HepG2 (cell line): ENCODE measurements around the gene KIF2C. TPM values are rescaled to one million over a fixed set of nuclear protein-coding genes. Genes with fewer than 3 reads are reported as not detected.

Source experiments
- AHR ChIP-seq: IDR thresholded peaks from 2 replicates; pipeline ENCODE4 v1.6.1; 2018; ENCODE audit warnings: missing genetic modification reagents, missing compliant biosample characterization
- ARID2 ChIP-seq: sonication (generic); formaldehyde crosslinking; IDR thresholded peaks from 2 replicates; pipeline ENCODE4 v1.8.1; 2022; ENCODE audit warnings: mild to moderate bottlenecking, missing genetic modification reagents, borderline replicate concordance
- FUBP1 ChIP-seq: sonication (generic); formaldehyde crosslinking; IDR thresholded peaks from 2 replicates; pipeline ENCODE4 v1.5.1; 2020; ENCODE audit warnings: missing genetic modification reagents, mild to moderate bottlenecking, borderline replicate concordance
- GABPA ChIP-seq, 2 experiments: IDR thresholded peaks; 2 replicates each; pipeline ENCODE4 v1.6.1; 2011 to 2016; ENCODE audit warnings: low read depth in 2 of 2, low read length in 1 of 2, missing biosample characterization in 1 of 2, missing genetic modification characterization in 1 of 2
- NCOA2 ChIP-seq: sonication (generic); formaldehyde crosslinking; IDR thresholded peaks from 2 replicates; pipeline ENCODE4 v1.8.0; 2022; ENCODE audit warnings: inconsistent platforms
- NFKB2 ChIP-seq: sonication (generic); formaldehyde crosslinking; IDR thresholded peaks from 2 replicates; pipeline ENCODE4 v1.4.0; 2020; ENCODE audit warnings: missing genetic modification reagents, borderline replicate concordance
- PLSCR1 ChIP-seq: sonication (generic); formaldehyde crosslinking; IDR thresholded peaks from 2 replicates; pipeline ENCODE4 v1.5.0; 2020; ENCODE audit warnings: missing genetic modification reagents, mild to moderate bottlenecking, borderline replicate concordance
- RNF2 ChIP-seq: fragments of 450-650 bp; conservative IDR thresholded peaks from 2 replicates; pipeline ENCODE4 v1.6.1; 2016; ENCODE audit warnings: low read depth
- SYNCRIP ChIP-seq: fragments of 200-400 bp; formaldehyde crosslinking; IDR thresholded peaks from 2 replicates; pipeline ENCODE4 v1.6.1; 2018; ENCODE audit warnings: mild to moderate bottlenecking, low read depth, low read length; ENCODE audit not compliant: insufficient read depth
- TFDP2 ChIP-seq: sonication (generic); formaldehyde crosslinking; IDR thresholded peaks from 2 replicates; pipeline ENCODE4 v1.4.0; 2020; ENCODE audit warnings: missing genetic modification reagents
- ZBTB38 ChIP-seq: sonication (generic); formaldehyde crosslinking; IDR thresholded peaks from 2 replicates; pipeline ENCODE4 v1.5.1; 2020; ENCODE audit warnings: mild to moderate bottlenecking, missing genetic modification reagents
- ZHX1 ChIP-seq: sonication (generic); formaldehyde crosslinking; IDR thresholded peaks from 2 replicates; pipeline ENCODE4 v1.8.1; 2022; ENCODE audit warnings: low read depth, mild to moderate bottlenecking, missing genetic modification reagents
- ZNF333 ChIP-seq: sonication (generic); formaldehyde crosslinking; IDR thresholded peaks from 2 replicates; pipeline ENCODE4 v1.4.0; 2020; ENCODE audit warnings: mild to moderate bottlenecking, missing genetic modification reagents, borderline replicate concordance
- ZNF34 ChIP-seq: sonication (generic); formaldehyde crosslinking; IDR thresholded peaks from 2 replicates; pipeline ENCODE4 v1.4.0; 2020; ENCODE audit warnings: mild to moderate bottlenecking, missing genetic modification reagents, borderline replicate concordance
- ZNF362 ChIP-seq: sonication (generic); formaldehyde crosslinking; IDR thresholded peaks from 2 replicates; pipeline ENCODE4 v1.4.0; 2020; ENCODE audit warnings: missing genetic modification reagents, mild to moderate bottlenecking, borderline replicate concordance
- ZNF547 ChIP-seq: sonication (generic); formaldehyde crosslinking; IDR thresholded peaks from 2 replicates; pipeline ENCODE4 v1.5.1; 2020; ENCODE audit warnings: mild to moderate bottlenecking, missing genetic modification reagents
- ZNF557 ChIP-seq: sonication (generic); formaldehyde crosslinking; IDR thresholded peaks from 2 replicates; pipeline ENCODE4 v1.4.0; 2020; ENCODE audit warnings: missing genetic modification reagents
- ZNF580 ChIP-seq: IDR thresholded peaks from 2 replicates; pipeline ENCODE4 v1.6.1; 2016; ENCODE audit warnings: low read depth, borderline replicate concordance
- polyA plus RNA-seq, 8 experiments: library from polyadenylated mRNA; depleted of rRNA in 3 of 8; stranded (reverse) in 7 of 8; unstranded in 1 of 8; fragments of >200 nt; fragmentation: Illumina TruSeq in 4 of 8; extraction: Trizol in 4 of 8; gene quantifications; 2 replicates each; pipeline versions ENCODE4 v1.2.1 to v1.2.3, GENCODE V29; 2011 to 2016; ENCODE audit warnings: low read depth in 4 of 8, missing spikeins in 1 of 8, mixed read lengths in 1 of 8; ENCODE audit not compliant: insufficient read depth in 1 of 8
- total RNA-seq, 5 experiments: library from RNA; depleted of rRNA; stranded (reverse); fragments of >200 nt; fragmentation: Illumina TruSeq; extraction: Trizol; gene quantifications; 2 replicates each; pipeline ENCODE4 v1.2.3, GENCODE V29; 2016; ENCODE audit warnings: low read depth in 1 of 5

The KIF2C gene
- total and polyA plus RNA-seq, 2 of the 13 experiments (the other 11 are each of a cell fraction or from before 2014, with no cell fraction given): 29.7 to 53.7 TPM

- TF ChIP-seq NFKB2 (CRISPR knock-in tag) (peak; percentile 76; the same call in 1 of the 2 replicates), ARID2 (CRISPR knock-in tag) (peak; percentile 76), SYNCRIP (no peak), NCOA2 (no peak), ZNF362 (CRISPR knock-in tag) (no peak), ZNF333 (no peak), ZNF547 (CRISPR knock-in tag) (peak; percentile 20; the same call in 1 of the 2 replicates), ZNF557 (no peak), GABPA (IDR thresholded peaks at IDR 0.05; ENCODE audit: low read depth, low read length) (peak; percentile 71), GABPA (CRISPR knock-in tag; IDR thresholded peaks at IDR 0.05; ENCODE audit: low read depth) (peak; percentile 75), FUBP1 (CRISPR knock-in tag) (no peak), ZHX1 (no peak), TFDP2 (CRISPR knock-in tag) (peak; percentile 64), AHR (CRISPR knock-in tag) (0 out of 2 replicates have a peak, but pooled peaks have one; percentile 25), PLSCR1 (CRISPR knock-in tag) (no peak), ZNF34 (CRISPR knock-in tag) (no peak), ZNF580 (CRISPR knock-in tag) (peak; percentile 76; the same call in 1 of the 2 replicates), ZBTB38 (CRISPR knock-in tag) (peak; percentile 20; the same call in 1 of the 2 replicates), RNF2 (peak; percentile 55; the same call in 1 of the 2 replicates)
Measured at GRCh38 chr1:44784094-44785028, 44.7 kb downstream of the KIF2C start (continued).
